ENCODE results near the gene NT5DC1.

- TF ChIP-seq CTCF (IDR thresholded peaks at IDR 0.05 in 2 of 3, conservative IDR thresholded peaks at IDR 0.05 in 1 of 3; ENCODE audit: borderline replicate concordance in 1 of 3, insufficient read depth in 1 of 3, low read depth in 2 of 3, low read length in 2 of 3) = no peak
- no peak for TF ChIP-seq EZH2phosphoT487 (IDR thresholded peaks at IDR 0.05; ENCODE audit: borderline replicate concordance)
- no peak for TF ChIP-seq REST (IDR thresholded peaks at IDR 0.05; ENCODE audit: low read depth)
- TF ChIP-seq POLR2A (IDR thresholded peaks at IDR 0.05; ENCODE audit: borderline replicate concordance, extremely low read depth, insufficient read depth, insufficient read length) = no peak
- TF ChIP-seq POLR2AphosphoS5 (IDR thresholded peaks at IDR 0.05; ENCODE audit: low read depth, low read length) = no peak
- TF ChIP-seq EGR1 (IDR thresholded peaks at IDR 0.05; ENCODE audit: low read depth) = no peak
- no peak for TF ChIP-seq SRF (IDR thresholded peaks at IDR 0.05; ENCODE audit: low read depth)
- no peak for TF ChIP-seq MAX (IDR thresholded peaks at IDR 0.05)
Measured at GRCh38 chr6:116084284-116084683, 16.4 kb upstream of the NT5DC1 start.
